ENCODE data around the gene STRN. TPM values are rescaled to one million over a fixed set of nuclear protein-coding genes. Genes with fewer than 3 reads are reported as not detected.
A peak's percentile ranks its signal among the peaks of the same experiment; 100 is the strongest.
"Not testable (repeated sequence)": the region's sequence is repeated elsewhere in the genome, so short reads cannot be mapped to it uniquely, and the experiment has no call there.

STRN gene
- polyA plus RNA-seq, 6 donors from 2014 or later, result 4.3 to 14.7 (median 11.2) TPM

DNA sequence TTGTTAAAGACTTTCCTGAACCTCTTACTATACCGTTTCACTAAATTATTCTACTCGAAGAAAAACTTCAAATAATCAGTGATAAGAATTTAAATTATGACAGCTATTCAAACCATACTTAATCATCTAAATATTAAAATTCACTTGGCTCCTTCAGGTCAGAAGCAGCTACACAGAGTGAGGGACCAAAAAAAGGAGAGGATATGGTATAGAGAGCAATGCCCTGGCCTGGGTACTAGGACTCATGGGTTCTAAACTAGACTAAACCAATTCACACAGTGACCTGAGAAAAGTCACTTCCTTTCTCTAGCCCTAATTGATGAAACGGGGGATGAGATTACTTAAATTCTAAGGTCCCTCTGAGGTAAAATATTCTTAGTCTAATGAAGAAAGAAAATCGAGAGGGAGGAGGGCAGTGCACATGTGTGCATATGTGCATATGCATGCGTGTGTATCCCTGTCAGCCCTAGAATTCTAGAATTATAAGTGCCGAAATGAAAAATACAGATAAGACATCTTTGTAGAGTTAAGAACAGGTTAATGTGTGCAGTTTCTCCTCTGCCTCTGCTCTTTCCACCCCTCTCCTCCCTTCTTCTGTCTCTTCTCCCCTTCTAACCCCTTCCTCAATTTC is 11.2 kb downstream of the STRN start:
- H3K9me3 Mint-ChIP-seq, result no peaks in the 10 kb centered on the region
- H3K27ac Mint-ChIP-seq, result peak overlapping the region in 3 of 6 donors; percentile 15 to 76 (median 51)
- peaks cover 0 to 10% of the 10 kb centered on the region in 2 donors for H3K36me3 Mint-ChIP-seq
- ATAC-seq (ENCODE audit: low read depth in 2 of 2) (no peak), DNase-seq (no peak)
- no peak overlapping the region for H3K4me3 Mint-ChIP-seq
- H3K4me1 Mint-ChIP-seq, result peaks cover 22 to 42% (median 32%) of the 10 kb centered on the region in 3 donors
- no peaks in the 10 kb centered on the region for H3K27me3 Mint-ChIP-seq

GRCh38 chr2:36952748-36953197 is 13.6 kb downstream of the STRN start:
- ATAC-seq (ENCODE audit: low read depth in 2 of 2) (no peak), DNase-seq (no peak)
- Mint-ChIP-seq H3K27ac (peak overlapping the region in 1 of 6 donors; percentile 39), H3K4me3 (no peak overlapping the region), H3K9me3 (no peaks in the 10 kb centered on the region), H3K4me1 (peaks cover 27 to 47% (median 37%) of the 10 kb centered on the region in 3 donors), H3K36me3 (peaks cover 0 to 5% of the 10 kb centered on the region in 2 donors), H3K27me3 (no peaks in the 10 kb centered on the region)

- ATAC-seq (ENCODE audit: low read depth in 2 of 2) (no peak), DNase-seq (no peak)
- Mint-ChIP-seq H3K4me1 (peaks cover 27 to 48% (median 37%) of the 10 kb centered on the region in 3 donors), H3K9me3 (no peaks in the 10 kb centered on the region), H3K27me3 (no peaks in the 10 kb centered on the region), H3K27ac (peak overlapping the region in 2 of 6 donors; percentile 30 to 66), H3K36me3 (peaks cover 0 to 5% of the 10 kb centered on the region in 2 donors), H3K4me3 (no peak overlapping the region)
These were observed 14.8 kb downstream of the STRN start for GRCh38 chr2:36951574-36951973.

DNA sequence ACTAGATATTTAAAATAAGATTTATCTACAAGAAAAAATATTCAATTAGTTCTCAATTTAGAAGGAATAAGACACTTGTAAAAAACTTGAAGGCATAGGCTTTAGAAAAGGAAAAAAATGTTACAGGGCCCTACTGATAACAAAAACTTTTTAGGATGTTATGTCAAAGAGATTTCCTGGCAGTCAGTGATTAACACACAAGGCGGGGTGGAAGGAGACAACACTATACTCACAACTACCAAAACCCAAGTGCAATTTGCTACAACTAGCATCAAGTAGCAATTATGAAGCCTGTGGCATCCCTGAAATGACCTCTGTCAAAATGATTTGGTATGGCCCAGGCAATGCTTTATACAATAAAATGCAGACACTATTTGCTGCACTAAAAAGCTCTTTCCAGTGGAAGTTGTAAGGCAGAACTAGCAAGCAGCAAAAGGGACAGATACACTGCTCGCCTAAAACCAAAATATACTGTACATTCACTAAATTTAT is 15.3 kb downstream of the STRN start:
- H3K36me3 Mint-ChIP-seq, result peaks cover 0 to 5% of the 10 kb centered on the region in 2 donors
- peak overlapping the region in 2 of 6 donors; percentile 3 to 66 for H3K27ac Mint-ChIP-seq
- no peaks in the 10 kb centered on the region for H3K9me3 Mint-ChIP-seq
- DNase-seq, result no peak
- H3K4me1 Mint-ChIP-seq, result peaks cover 27 to 48% (median 37%) of the 10 kb centered on the region in 3 donors
- ATAC-seq (ENCODE audit: low read depth in 2 of 2), result no peak
- H3K4me3 Mint-ChIP-seq, result no peak overlapping the region
- no peaks in the 10 kb centered on the region for H3K27me3 Mint-ChIP-seq

- peaks cover 0 to 5% of the 10 kb centered on the region in 2 donors for H3K36me3 Mint-ChIP-seq
- no peaks in the 10 kb centered on the region for H3K9me3 Mint-ChIP-seq
- peak overlapping the region in 3 of 6 donors; percentile 5 to 64 (median 18) for H3K27ac Mint-ChIP-seq
- ATAC-seq (ENCODE audit: low read depth in 2 of 2) (no peak), DNase-seq (no peak)
- H3K4me1 Mint-ChIP-seq, result peaks cover 23 to 42% (median 27%) of the 10 kb centered on the region in 3 donors
- no peak overlapping the region for H3K4me3 Mint-ChIP-seq
- H3K27me3 Mint-ChIP-seq, result no peaks in the 10 kb centered on the region
These were observed 16.5 kb downstream of the STRN start for GRCh38 chr2:36949845-36950244.

DNA sequence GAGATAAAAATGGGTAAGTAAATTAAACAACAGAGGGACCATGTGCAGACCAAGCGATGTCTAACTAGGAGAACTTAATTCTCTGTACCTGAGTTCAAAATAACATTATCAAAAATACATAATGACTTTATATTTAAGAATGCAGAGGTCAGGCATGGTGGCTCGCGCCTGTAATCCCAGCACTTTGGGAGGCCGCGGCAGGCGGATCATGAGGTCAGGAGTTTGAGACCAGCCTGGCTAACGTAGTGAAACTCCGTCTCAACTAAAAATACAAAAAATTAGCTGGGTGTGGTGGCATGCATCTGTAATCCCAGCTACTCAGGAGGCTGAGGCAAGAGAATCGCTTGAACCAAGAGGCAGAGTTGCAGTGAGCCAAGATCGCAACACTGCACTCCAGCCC is 21.1 kb downstream of the STRN start:
- peaks cover 12 to 17% (median 14%) of the 10 kb centered on the region in 3 donors for H3K4me1 Mint-ChIP-seq
- ATAC-seq (ENCODE audit: low read depth in 2 of 2); DNase-seq; H3K4me3 Mint-ChIP-seq; H3K36me3 Mint-ChIP-seq; H3K27me3 Mint-ChIP-seq; H3K27ac Mint-ChIP-seq; H3K9me3 Mint-ChIP-seq: not testable (repeated sequence)

GRCh38 chr2:36941867-36942266 is 24.5 kb downstream of the STRN start:
- DNase-seq, result no peak
- no peak for ATAC-seq (ENCODE audit: low read depth in 2 of 2)
- H3K4me3 Mint-ChIP-seq, result no peak overlapping the region
- H3K36me3 Mint-ChIP-seq, result peaks cover 0 to 5% of the 10 kb centered on the region in 2 donors
- peaks cover 0 to 1% (median 0%) of the 10 kb centered on the region in 3 donors for H3K4me1 Mint-ChIP-seq
- H3K27ac Mint-ChIP-seq, result no peak overlapping the region
- H3K9me3 Mint-ChIP-seq, result no peaks in the 10 kb centered on the region
- H3K27me3 Mint-ChIP-seq, result no peaks in the 10 kb centered on the region

- not testable (repeated sequence) for ATAC-seq (ENCODE audit: low read depth in 2 of 2); DNase-seq; H3K9me3 Mint-ChIP-seq; H3K27me3 Mint-ChIP-seq; H3K36me3 Mint-ChIP-seq; H3K4me3 Mint-ChIP-seq
- Mint-ChIP-seq H3K27ac (peak overlapping the region in 1 of 6 donors; percentile 45), H3K4me1 (peaks cover 0 to 12% (median 11%) of the 10 kb centered on the region in 3 donors)
These were observed 29.8 kb downstream of the STRN start for GRCh38 chr2:36936526-36936925.

DNA sequence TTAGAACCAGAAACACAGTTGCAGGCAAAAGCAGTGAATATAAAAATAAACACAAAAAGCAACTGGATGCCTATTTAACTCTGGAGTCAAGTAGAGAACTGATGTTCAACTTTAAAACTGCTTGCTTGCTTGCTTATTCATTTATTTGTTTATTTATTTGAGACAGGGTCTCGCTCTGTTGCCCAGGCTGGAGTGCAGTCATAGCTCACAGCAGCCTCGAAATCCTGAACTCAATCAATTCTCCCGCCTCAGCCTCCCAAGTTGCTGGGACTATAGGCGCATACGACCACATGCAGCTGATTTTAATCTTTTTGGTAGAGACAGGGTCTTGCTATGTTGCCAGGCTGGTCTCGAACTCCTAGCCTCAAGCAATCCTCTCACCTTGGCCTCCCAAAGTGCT is 34.6 kb downstream of the STRN start:
- not testable (repeated sequence) for ATAC-seq (ENCODE audit: low read depth in 2 of 2); H3K36me3 Mint-ChIP-seq; DNase-seq; H3K4me3 Mint-ChIP-seq; H3K27me3 Mint-ChIP-seq; H3K9me3 Mint-ChIP-seq
- Mint-ChIP-seq H3K4me1 (peaks cover 14 to 24% (median 23%) of the 10 kb centered on the region in 3 donors), H3K27ac (peak overlapping the region in 4 of 6 donors; percentile 72 to 84 (median 76))

GRCh38 chr2:36930787-36931410 is 35.4 kb downstream of the STRN start:
- not testable (repeated sequence) for H3K27me3 Mint-ChIP-seq; H3K36me3 Mint-ChIP-seq; H3K9me3 Mint-ChIP-seq; H3K4me3 Mint-ChIP-seq; DNase-seq; ATAC-seq (ENCODE audit: low read depth in 2 of 2)
- Mint-ChIP-seq H3K4me1 (peaks cover 19 to 27% (median 24%) of the 10 kb centered on the region in 3 donors), H3K27ac (peak overlapping the region in 2 of 6 donors; percentile 26 to 84)

DNA sequence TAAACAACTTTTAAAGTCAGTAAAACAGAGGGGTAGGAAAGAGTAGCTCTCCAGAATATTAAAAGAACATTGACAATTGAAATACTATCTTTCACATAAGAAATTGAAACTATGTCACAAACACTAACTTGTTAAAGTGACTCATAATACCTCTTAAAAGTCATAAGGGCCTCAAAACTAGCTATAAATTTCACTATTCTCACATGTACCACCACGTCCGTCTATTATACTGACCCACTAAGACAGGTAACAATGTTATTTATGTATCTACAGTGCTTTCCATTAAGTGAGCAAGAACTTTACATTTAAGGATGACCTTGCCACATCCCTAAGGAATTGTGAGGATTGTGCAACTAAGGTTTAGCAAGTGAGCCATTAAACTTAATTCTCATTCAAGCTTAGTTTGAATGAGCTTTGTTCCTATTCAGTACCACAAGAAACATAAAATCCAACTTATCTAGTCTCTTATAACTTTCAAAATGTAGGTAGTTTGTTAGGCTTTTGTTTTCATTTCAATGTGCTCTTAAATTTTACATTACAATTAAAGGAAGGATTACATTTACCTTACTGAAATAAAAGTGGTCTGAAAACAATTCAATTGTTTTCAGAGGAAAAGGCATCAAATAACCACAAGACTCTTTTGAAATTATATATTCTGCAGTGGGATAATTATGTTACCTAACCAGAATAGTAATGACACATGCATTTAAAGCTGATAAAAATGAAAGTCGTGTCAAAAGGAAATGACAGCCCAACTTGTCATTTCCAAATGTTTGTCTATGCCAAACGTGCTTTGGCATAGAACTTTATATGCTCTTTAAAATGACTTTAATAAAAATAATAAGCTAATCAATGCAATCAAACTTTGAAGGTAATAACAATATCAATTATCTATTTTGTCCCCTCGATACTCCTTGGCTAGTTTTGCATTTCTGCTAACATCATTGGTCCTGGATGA is 39.9 kb downstream of the STRN start:
- DNase-seq; H3K9me3 Mint-ChIP-seq; ATAC-seq (ENCODE audit: low read depth in 2 of 2); H3K27me3 Mint-ChIP-seq: not testable (repeated sequence)
- peaks cover 13 to 28% (median 22%) of the 10 kb centered on the region in 3 donors for H3K4me1 Mint-ChIP-seq
- H3K27ac Mint-ChIP-seq, result peak overlapping the region in 2 of 6 donors; percentile 2 to 76
- H3K36me3 Mint-ChIP-seq, result peaks cover 0 to 13% of the 10 kb centered on the region in 2 donors
- H3K4me3 Mint-ChIP-seq, result peak overlapping the region in 1 of 8 donors; percentile 35

DNA sequence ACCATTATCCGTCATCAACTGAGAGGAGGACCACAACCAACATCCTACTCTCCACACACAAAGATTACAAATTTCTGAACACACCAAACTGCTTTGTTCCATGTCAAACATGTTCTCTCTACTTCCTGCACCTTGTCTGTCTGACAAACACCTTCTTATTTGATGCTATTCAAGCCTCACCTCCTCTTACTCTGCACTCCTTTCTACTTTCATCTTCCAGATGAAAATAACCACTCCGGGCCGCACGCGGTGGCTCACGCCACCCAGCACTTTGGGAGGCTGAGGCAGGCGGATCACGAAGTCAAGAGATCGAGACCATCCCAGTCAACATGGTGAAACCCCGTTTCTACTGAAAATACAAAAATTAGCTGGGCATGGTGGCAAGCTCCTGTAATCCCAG is 43.7 kb downstream of the STRN start:
- not testable (repeated sequence) for ATAC-seq (ENCODE audit: low read depth in 2 of 2); DNase-seq; H3K27ac Mint-ChIP-seq; H3K27me3 Mint-ChIP-seq; H3K9me3 Mint-ChIP-seq
- Mint-ChIP-seq H3K4me3 (peak overlapping the region in 1 of 8 donors; percentile 51), H3K4me1 (peaks cover 9 to 28% (median 21%) of the 10 kb centered on the region in 3 donors), H3K36me3 (peaks cover 0 to 13% of the 10 kb centered on the region in 2 donors)

DNA sequence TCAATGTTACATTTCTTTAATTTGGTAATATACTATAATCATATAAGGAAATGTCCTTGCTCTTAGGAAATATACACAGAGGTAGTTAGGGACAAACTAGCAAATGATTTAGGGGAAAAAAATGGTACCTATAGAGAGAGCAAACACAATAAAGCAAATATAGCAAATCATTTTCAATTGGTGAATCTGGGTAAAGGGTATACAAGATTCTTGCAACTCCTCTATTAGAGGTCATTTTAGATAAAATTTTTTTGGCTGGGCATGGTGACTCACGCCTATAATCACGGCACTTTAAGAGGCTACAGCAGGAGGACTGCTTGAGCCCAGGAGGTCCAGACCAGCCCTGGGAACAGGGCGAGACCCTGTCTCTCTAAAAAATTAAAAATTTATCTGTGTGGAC is 44.4 kb downstream of the STRN start:
- H3K4me3 Mint-ChIP-seq, result no peak overlapping the region
- DNase-seq (no peak), ATAC-seq (ENCODE audit: low read depth in 2 of 2) (no peak)
- peaks cover 0 to 13% of the 10 kb centered on the region in 2 donors for H3K36me3 Mint-ChIP-seq
- no peaks in the 10 kb centered on the region for H3K9me3 Mint-ChIP-seq
- peaks cover 9 to 24% (median 21%) of the 10 kb centered on the region in 3 donors for H3K4me1 Mint-ChIP-seq
- no peak overlapping the region for H3K27ac Mint-ChIP-seq
- no peaks in the 10 kb centered on the region for H3K27me3 Mint-ChIP-seq

Data from naive B cell (primary cell).